ENCODE data around the gene PPP4R4.
"Not testable (repeated sequence)": the region's sequence is repeated elsewhere in the genome, so short reads cannot be mapped to it uniquely, and the experiment has no call there.

The PPP4R4 gene

GRCh38 chr14:94180655-94181271 lies 6.6 kb downstream of the PPP4R4 start:
- no peak for DNase-seq (ENCODE audit: low read depth in 3 of 3)

GRCh38 chr14:94181835-94182234 lies 7.7 kb downstream of the PPP4R4 start:
- no peak for DNase-seq (ENCODE audit: low read depth in 3 of 3)

- no peak for DNase-seq (ENCODE audit: low read depth in 3 of 3)
Measured at GRCh38 chr14:94192536-94192935, 18.4 kb downstream of the PPP4R4 start.

- no peak for DNase-seq (ENCODE audit: low read depth in 3 of 3)
Measured at GRCh38 chr14:94193776-94194175, 19.7 kb downstream of the PPP4R4 start.

- no peak for DNase-seq (ENCODE audit: low read depth in 3 of 3)
Measured at GRCh38 chr14:94196057-94196456, 21.9 kb downstream of the PPP4R4 start.

GRCh38 chr14:94203473-94204210 lies 29.5 kb downstream of the PPP4R4 start:
- no peak for DNase-seq (ENCODE audit: low read depth in 3 of 3)

GRCh38 chr14:94213021-94213420 lies 38.9 kb downstream of the PPP4R4 start:
- DNase-seq (ENCODE audit: low read depth in 3 of 3) = no peak

GRCh38 chr14:94213741-94214140 lies 39.6 kb downstream of the PPP4R4 start:
- DNase-seq (ENCODE audit: low read depth in 3 of 3) = no peak

- no peak for DNase-seq (ENCODE audit: low read depth in 3 of 3)
Measured at GRCh38 chr14:94217116-94217515, 43.0 kb downstream of the PPP4R4 start.

GRCh38 chr14:94218198-94218886 lies 44.2 kb downstream of the PPP4R4 start:
- DNase-seq (ENCODE audit: low read depth in 3 of 3) = not testable (repeated sequence)

GRCh38 chr14:94224040-94224439 lies 49.9 kb downstream of the PPP4R4 start:
- no peak for DNase-seq (ENCODE audit: low read depth in 3 of 3)

GRCh38 chr14:94225460-94226378 lies 51.6 kb downstream of the PPP4R4 start:
- DNase-seq (ENCODE audit: low read depth in 3 of 3) = no peak

GRCh38 chr14:94227029-94227428 lies 52.9 kb downstream of the PPP4R4 start:
- no peak for DNase-seq (ENCODE audit: low read depth in 3 of 3)

- DNase-seq (ENCODE audit: low read depth in 3 of 3) = no peak
Measured at GRCh38 chr14:94237046-94237445, 62.9 kb downstream of the PPP4R4 start.

GRCh38 chr14:94237983-94238382 lies 63.9 kb downstream of the PPP4R4 start:
- no peak for DNase-seq (ENCODE audit: low read depth in 3 of 3)

GRCh38 chr14:94239406-94239805 lies 65.3 kb downstream of the PPP4R4 start:
- DNase-seq (ENCODE audit: low read depth in 3 of 3) = no peak

- DNase-seq (ENCODE audit: low read depth in 3 of 3) = no peak
Measured at GRCh38 chr14:94244182-94244581, 70.1 kb downstream of the PPP4R4 start.

- DNase-seq (ENCODE audit: low read depth in 3 of 3) = not testable (repeated sequence)
Measured at GRCh38 chr14:94264195-94264594, 90.1 kb downstream of the PPP4R4 start.

GRCh38 chr14:94267352-94267751 lies 93.2 kb downstream of the PPP4R4 start:
- no peak for DNase-seq (ENCODE audit: low read depth in 3 of 3)

- not testable (repeated sequence) for DNase-seq (ENCODE audit: low read depth in 3 of 3)
Measured at GRCh38 chr14:94268582-94268981, 94.5 kb downstream of the PPP4R4 start.

- DNase-seq (ENCODE audit: low read depth in 3 of 3) = no peak
Measured at GRCh38 chr14:94269156-94269555, 95.0 kb downstream of the PPP4R4 start.
